T1000 (cell line): ENCODE measurements around the gene ATRAID.
"Not testable (repeated sequence)": the region's sequence is repeated elsewhere in the genome, so short reads cannot be mapped to it uniquely, and the experiment has no call there.

Source experiments
- DNase-seq: peaks from one replicate; lab custom pipeline; 2025; ENCODE audit warnings: mixed read lengths; lab: John Stamatoyannopoulos, UW

The ATRAID gene

GRCh38 chr2:27211943-27212625 lies at the start of gene ATRAID, which contains the start of gene SLC5A6:
Gene ATRAID (plus strand): TSS chr2:27212041. CDS start chr2:27212369, 328 bp downstream.
Gene SLC5A6 (minus strand): TSS chr2:27212268. CDS start chr2:27207650, 4,618 bp downstream.
- DNase-seq = peak; percentile 80

- DNase-seq = no peak
These were observed 49.4 kb upstream of the ATRAID start for GRCh38 chr2:27162151-27163121.

- DNase-seq = no peak
These were observed 46.7 kb upstream of the ATRAID start for GRCh38 chr2:27164960-27165763.

GRCh38 chr2:27170581-27171337 lies 41.1 kb upstream of the ATRAID start:
- no peak for DNase-seq

GRCh38 chr2:27171351-27171848 lies 40.4 kb upstream of the ATRAID start:
- DNase-seq = no peak

GRCh38 chr2:27174638-27175037 lies 37.2 kb upstream of the ATRAID start:
- no peak for DNase-seq

- DNase-seq = no peak
These were observed 36.5 kb upstream of the ATRAID start for GRCh38 chr2:27175330-27175729.

GRCh38 chr2:27175781-27176180 lies 36.1 kb upstream of the ATRAID start:
- not testable (repeated sequence) for DNase-seq

GRCh38 chr2:27177441-27178351 lies 34.1 kb upstream of the ATRAID start:
- DNase-seq = no peak

GRCh38 chr2:27178469-27178868 lies 33.4 kb upstream of the ATRAID start:
- DNase-seq = no peak

- no peak for DNase-seq
These were observed 32.4 kb upstream of the ATRAID start for GRCh38 chr2:27179344-27180000.

GRCh38 chr2:27182346-27182745 lies 29.5 kb upstream of the ATRAID start:
- DNase-seq = no peak

- no peak for DNase-seq
These were observed 27.7 kb upstream of the ATRAID start for GRCh38 chr2:27184115-27184514.

- DNase-seq = no peak
These were observed 26.4 kb upstream of the ATRAID start for GRCh38 chr2:27185331-27186026.

- DNase-seq = no peak
These were observed 25.1 kb upstream of the ATRAID start for GRCh38 chr2:27186613-27187345.

- no peak for DNase-seq
These were observed 21.9 kb upstream of the ATRAID start for GRCh38 chr2:27189989-27190388.

- DNase-seq = no peak
These were observed 20.6 kb upstream of the ATRAID start for GRCh38 chr2:27191070-27191829.
